Stimulated activated CD8-positive, alpha-beta memory T cell treated with anti-CD3 and anti-CD28 coated beads, Interleukin-15, amount 100 ng/mL, for 24 hours (primary cell): Measurements from ENCODE around the gene HMBS.
A peak's percentile ranks its signal among the peaks of the same experiment; 100 is the strongest.
"Not testable (repeated sequence)": the region's sequence is repeated elsewhere in the genome, so short reads cannot be mapped to it uniquely, and the experiment has no call there.

ENCODE experiments used
- DNase-seq: peaks from one replicate; pipeline ENCODE4 v3.0.0-alpha.2; 2020; ENCODE audit warnings: low read depth

The HMBS gene

GRCh38 chr11:119084663-119085436, at the start of gene HMBS:
Gene HMBS, plus strand, starts transcription at chr11:119084881. Its CDS starts 153 bp downstream, at chr11:119085034.
- DNase-seq = peak; percentile 79

- DNase-seq = no peak
These were observed 45.8 kb upstream of the HMBS start for GRCh38 chr11:119038884-119039283.

- not testable (repeated sequence) for DNase-seq
These were observed 45.2 kb upstream of the HMBS start for GRCh38 chr11:119039471-119039870.

GRCh38 chr11:119041821-119042514, 42.7 kb upstream of the HMBS start:
- DNase-seq = no peak

GRCh38 chr11:119042927-119043326, 41.8 kb upstream of the HMBS start:
- DNase-seq = no peak

- DNase-seq = no peak
These were observed 40.0 kb upstream of the HMBS start for GRCh38 chr11:119044708-119045107.

GRCh38 chr11:119046489-119046888, 38.2 kb upstream of the HMBS start:
- DNase-seq = no peak

GRCh38 chr11:119047205-119047604, 37.5 kb upstream of the HMBS start:
- DNase-seq = no peak

GRCh38 chr11:119048644-119049043, 36.0 kb upstream of the HMBS start:
- DNase-seq = no peak

- no peak for DNase-seq
These were observed 35.6 kb upstream of the HMBS start for GRCh38 chr11:119049081-119049480.

- DNase-seq = no peak
These were observed 33.1 kb upstream of the HMBS start for GRCh38 chr11:119051440-119052162.

- no peak for DNase-seq
These were observed 32.4 kb upstream of the HMBS start for GRCh38 chr11:119052163-119052814.

- no peak for DNase-seq
These were observed 30.3 kb upstream of the HMBS start for GRCh38 chr11:119054418-119054817.

- no peak for DNase-seq
These were observed 28.8 kb upstream of the HMBS start for GRCh38 chr11:119055901-119056300.

- DNase-seq = peak; percentile 23
These were observed 28.2 kb upstream of the HMBS start for GRCh38 chr11:119056421-119056999.

- DNase-seq = peak; percentile 98
These were observed 27.5 kb upstream of the HMBS start, which contains the start of gene HYOU1 for GRCh38 chr11:119057000-119057769. Gene HYOU1, minus strand, starts transcription at chr11:119057205. Its CDS starts 1,045 bp downstream, at chr11:119056160.

- DNase-seq = not testable (repeated sequence)
These were observed 25.6 kb upstream of the HMBS start for GRCh38 chr11:119059128-119059527.

- DNase-seq = no peak
These were observed 23.4 kb upstream of the HMBS start for GRCh38 chr11:119061256-119061655.

GRCh38 chr11:119062779-119063178, 21.9 kb upstream of the HMBS start:
- DNase-seq = no peak

GRCh38 chr11:119065369-119065768, 19.3 kb upstream of the HMBS start:
- no peak for DNase-seq
